Natural killer cell (primary cell): ENCODE measurements around the gene PHF2. TPM values are rescaled to one million over a fixed set of nuclear protein-coding genes. Genes with fewer than 3 reads are reported as not detected.
A peak's percentile ranks its signal among the peaks of the same experiment; 100 is the strongest.

Source experiments
- ATAC-seq, 3 donors: fragments of 150-1000 bp in 2 of 3; fragments of 200-7000 bp in 1 of 3; cut with Tn5 transposase; 1 replicate in 1 of 3; 2 replicates in 2 of 3; pipeline ENCODE4 v1.10.0; 2021; ENCODE audit warnings: mild to moderate bottlenecking in 2 of 3, moderate library complexity in 2 of 3
- DNase-seq, 2 donors: peaks; one replicate each; pipeline versions ENCODE4 v3.0.0 to v3.0.0-alpha.2; 2013 to 2021; ENCODE audit warnings: mixed read lengths in 1 of 2
- H3K27ac ChIP-seq: one replicate; pipeline ENCODE4 v1.5.1; 2013; ENCODE audit warnings: mild to moderate bottlenecking, low read length
- H3K27me3 ChIP-seq: one replicate; pipeline ENCODE4 v1.6.1; 2013; ENCODE audit warnings: low read length; ENCODE audit not compliant: control insufficient read depth, insufficient read depth
- H3K36me3 ChIP-seq: one replicate; pipeline ENCODE4 v1.6.1; 2013; ENCODE audit warnings: low read length; ENCODE audit not compliant: control insufficient read depth, insufficient read depth
- H3K4me1 ChIP-seq: one replicate; pipeline ENCODE4 v1.6.1; 2013; ENCODE audit warnings: low read length; ENCODE audit not compliant: control insufficient read depth, insufficient read depth
- H3K4me3 ChIP-seq: one replicate; pipeline ENCODE4 v1.5.1; 2013; ENCODE audit warnings: low read length
- H3K9me3 ChIP-seq: one replicate; pipeline ENCODE4 v1.6.1; 2013; ENCODE audit warnings: low read length; ENCODE audit not compliant: control insufficient read depth, insufficient read depth
- H3K27ac Mint-ChIP-seq, 2 donors: one replicate each; pipeline ENCODE4 v1.8.0; 2022; ENCODE audit warnings: mild to moderate bottlenecking in 2 of 2, mixed read lengths in 2 of 2, moderate library complexity in 1 of 2
- H3K27me3 Mint-ChIP-seq, 2 donors: one replicate each; pipeline ENCODE4 v1.8.0; 2022; ENCODE audit warnings: low read depth in 2 of 2, mixed read lengths in 2 of 2
- H3K36me3 Mint-ChIP-seq: one replicate; pipeline ENCODE4 v1.8.0; 2022; ENCODE audit warnings: mixed read lengths
- H3K4me1 Mint-ChIP-seq, 2 donors: one replicate each; pipeline ENCODE4 v1.8.0; 2022; ENCODE audit warnings: mixed read lengths in 2 of 2
- H3K4me3 Mint-ChIP-seq: one replicate; pipeline ENCODE4 v1.8.0; 2022; ENCODE audit warnings: mild to moderate bottlenecking, moderate library complexity, mixed read lengths
- H3K9me3 Mint-ChIP-seq, 2 donors: one replicate each; pipeline ENCODE4 v1.8.0; 2022; ENCODE audit warnings: mixed read lengths in 2 of 2
- CTCF ChIP-seq: fragments of 200-600 bp; IDR thresholded peaks from one replicate; pipeline ENCODE4 v1.8.0; 2022; ENCODE audit warnings: antibody characterized with exemption
- WGBS: methylation state at CpG from one replicate; pipeline ENCODE4 v1.1.7; 2013; ENCODE audit warnings: missing lambda C conversion rate; ENCODE audit not compliant: insufficient coverage; 5-methylcytosine and 5-hydroxymethylcytosine counted together
- intact Hi-C: fragments of 100-400 bp; cut with micrococcal nuclease; formaldehyde crosslinking; loops from one replicate; pipeline ENCODE4 v1.14.2; 2022
- total RNA-seq, 4 donors: library from RNA; stranded (reverse); fragments of 120-200 nt in 1 of 4; gene quantifications; one replicate each; pipeline versions ENCODE4 v1.2.3 to v1.2.4, GENCODE V29; 2013 to 2022

The PHF2 gene
- total RNA-seq, 3 donors from 2014 or later (not counting 1 experiment from before 2014, with no cell fraction given) = 24.8 to 28.1 (median 26.4) TPM

GRCh38 chr9:93586290-93587057, 10.1 kb downstream of the PHF2 start:
- Mint-ChIP-seq H3K4me1 (peaks cover 25 to 68% of the 10 kb centered on the region in 2 donors), H3K27me3 (no peaks in the 10 kb centered on the region), H3K9me3 (no peaks in the 10 kb centered on the region), H3K36me3 (no peaks in the 10 kb centered on the region), H3K4me3 (no peak overlapping the region), H3K27ac (peak overlapping the region in 1 of 2 donors; percentile 59)
- Histone ChIP-seq H3K27me3 (no peaks in the 10 kb centered on the region), H3K36me3 (no peaks in the 10 kb centered on the region), H3K4me1 (peaks cover 3% of the 10 kb centered on the region), H3K9me3 (no peaks in the 10 kb centered on the region), H3K4me3 (no peak overlapping the region), H3K27ac (no peak overlapping the region)
- 95% methylated on average over 13 of the region's 13 CpGs for WGBS
- no peak for TF ChIP-seq CTCF
- intact Hi-C loops = no loop called here
- DNase-seq = no peak
- no peak for ATAC-seq

GRCh38 chr9:93587284-93587650, 10.9 kb downstream of the PHF2 start:
- Histone ChIP-seq H3K27me3 (no peaks in the 10 kb centered on the region), H3K4me3 (no peak overlapping the region), H3K9me3 (no peaks in the 10 kb centered on the region), H3K27ac (no peak overlapping the region), H3K4me1 (peaks cover 3% of the 10 kb centered on the region), H3K36me3 (no peaks in the 10 kb centered on the region)
- ATAC-seq = no peak
- Mint-ChIP-seq H3K27me3 (no peaks in the 10 kb centered on the region), H3K4me1 (peaks cover 25 to 70% of the 10 kb centered on the region in 2 donors), H3K4me3 (no peak overlapping the region), H3K27ac (peak overlapping the region in 1 of 2 donors; percentile 59), H3K36me3 (no peaks in the 10 kb centered on the region), H3K9me3 (no peaks in the 10 kb centered on the region)
- intact Hi-C loops = no loop called here
- no peak for DNase-seq
- WGBS = 98% methylated on average over 7 of the region's 7 CpGs
- no peak for TF ChIP-seq CTCF

GRCh38 chr9:93587651-93588347, 11.4 kb downstream of the PHF2 start:
- 95% methylated on average over 11 of the region's 11 CpGs for WGBS
- no peak for DNase-seq
- H3K27me3 Mint-ChIP-seq = no peaks in the 10 kb centered on the region
- H3K9me3 Mint-ChIP-seq = no peaks in the 10 kb centered on the region
- H3K36me3 Mint-ChIP-seq = no peaks in the 10 kb centered on the region
- peaks cover 3% of the 10 kb centered on the region for H3K4me1 ChIP-seq
- H3K9me3 ChIP-seq = no peaks in the 10 kb centered on the region
- H3K4me3 Mint-ChIP-seq = no peak overlapping the region
- no peaks in the 10 kb centered on the region for H3K36me3 ChIP-seq
- peak in 1 of 3 donors; percentile 10 for ATAC-seq
- TF ChIP-seq CTCF = no peak
- H3K27ac Mint-ChIP-seq = peak overlapping the region in 1 of 2 donors; percentile 59
- H3K4me3 ChIP-seq = no peak overlapping the region
- H3K27ac ChIP-seq = no peak overlapping the region
- peaks cover 23 to 69% of the 10 kb centered on the region in 2 donors for H3K4me1 Mint-ChIP-seq
- H3K27me3 ChIP-seq = no peaks in the 10 kb centered on the region
- intact Hi-C loops = no loop called here
